Liver (tissue), 9 donors: ENCODE results near the gene SPCS3. TPM values are rescaled to one million over a fixed set of nuclear protein-coding genes. Genes with fewer than 3 reads are reported as not detected.

ENCODE experiments used
- DNase-seq: peaks from one replicate; pipeline ENCODE4 v3.0.0-alpha.2; 2017; ENCODE audit warnings: low spot score
- H3K27ac ChIP-seq, 2 donors: one replicate each; pipeline ENCODE4 v1.7.0; 2013; ENCODE audit warnings: inconsistent platforms in 2 of 2, low read length in 2 of 2, control low read depth in 1 of 2, low read depth in 1 of 2, mild to moderate bottlenecking in 1 of 2
- H3K27me3 ChIP-seq, 4 donors: one replicate each; pipeline versions ENCODE4 v1.6.1 to v1.7.0; 2013; ENCODE audit warnings: low read length in 3 of 4, inconsistent platforms in 1 of 4, mild to moderate bottlenecking in 1 of 4, moderate library complexity in 1 of 4; ENCODE audit not compliant: control insufficient read depth in 4 of 4, insufficient read depth in 4 of 4
- H3K36me3 ChIP-seq, 4 donors: one replicate each; pipeline versions ENCODE4 v1.6.1 to v1.7.0; 2013; ENCODE audit warnings: low read length in 3 of 4, mild to moderate bottlenecking in 3 of 4, low read depth in 1 of 4, moderate library complexity in 1 of 4; ENCODE audit not compliant: control insufficient read depth in 4 of 4, insufficient read depth in 3 of 4
- H3K4me1 ChIP-seq, 4 donors: one replicate each; pipeline versions ENCODE4 v1.6.1 to v1.7.0; 2013; ENCODE audit warnings: low read length in 3 of 4, mild to moderate bottlenecking in 3 of 4, moderate library complexity in 1 of 4; ENCODE audit not compliant: control insufficient read depth in 4 of 4, insufficient read depth in 4 of 4
- H3K4me3 ChIP-seq, 3 donors: one replicate each; pipeline versions ENCODE4 v1.6.1 to v1.7.0; 2013; ENCODE audit warnings: low read length in 3 of 3, control low read depth in 1 of 3, low read depth in 1 of 3, mild to moderate bottlenecking in 1 of 3
- H3K9ac ChIP-seq, 2 donors: one replicate each; pipeline ENCODE4 v1.7.0; 2013; ENCODE audit warnings: low read length in 2 of 2, mild to moderate bottlenecking in 2 of 2, moderate library complexity in 2 of 2, control low read depth in 1 of 2, low read depth in 1 of 2
- H3K9me3 ChIP-seq, 4 donors: one replicate each; pipeline versions ENCODE4 v1.6.1 to v1.7.0; 2013; ENCODE audit warnings: low read length in 3 of 4; ENCODE audit not compliant: control insufficient read depth in 4 of 4
- CTCF ChIP-seq: fragments of 150-350 bp; IDR thresholded peaks from 2 replicates; pipeline ENCODE4 v1.5.1; 2017; ENCODE audit warnings: improper control_type of control experiment, low read depth, low read length; ENCODE audit not compliant: missing input control
- EGR1 ChIP-seq, 2 donors: IDR thresholded peaks; 2 replicates each; pipeline ENCODE4 v1.6.1; 2016 to 2018; ENCODE audit warnings: antibody characterized with exemption in 2 of 2, low read depth in 2 of 2
- FOXA1 ChIP-seq: IDR thresholded peaks from 2 replicates; pipeline ENCODE4 v1.6.1; 2016; ENCODE audit warnings: antibody characterized with exemption
- FOXA2 ChIP-seq: IDR thresholded peaks from 2 replicates; pipeline ENCODE4 v1.6.1; 2016; ENCODE audit warnings: antibody characterized with exemption
- GABPA ChIP-seq, 2 donors: IDR thresholded peaks in 1 of 2; conservative IDR thresholded peaks in 1 of 2; 2 replicates each; pipeline ENCODE4 v1.6.1; 2016; ENCODE audit warnings: antibody characterized with exemption in 2 of 2, mild to moderate bottlenecking in 1 of 2, moderate library complexity in 1 of 2
- HNF4A ChIP-seq, 2 donors: conservative IDR thresholded peaks; 2 replicates each; pipeline ENCODE4 v1.6.1; 2016; ENCODE audit warnings: antibody characterized with exemption in 2 of 2, mild to moderate bottlenecking in 2 of 2
- HNF4G ChIP-seq: IDR thresholded peaks from 2 replicates; pipeline ENCODE4 v1.6.1; 2016; ENCODE audit warnings: antibody characterized with exemption
- JUND ChIP-seq, 2 donors: IDR thresholded peaks; 2 replicates each; pipeline ENCODE4 v1.6.1; 2016; ENCODE audit warnings: antibody characterized with exemption in 2 of 2
- MAX ChIP-seq: IDR thresholded peaks from 2 replicates; pipeline ENCODE4 v1.6.1; 2016; ENCODE audit warnings: antibody characterized with exemption
- NR2F2 ChIP-seq: IDR thresholded peaks from 2 replicates; pipeline ENCODE4 v1.6.1; 2016; ENCODE audit warnings: antibody characterized with exemption
- RAD21 ChIP-seq, 2 donors: IDR thresholded peaks; 2 replicates each; pipeline ENCODE4 v1.6.1; 2016; ENCODE audit warnings: antibody characterized with exemption in 2 of 2, mild to moderate bottlenecking in 2 of 2
- RXRA ChIP-seq, 2 donors: IDR thresholded peaks; 2 replicates each; pipeline ENCODE4 v1.6.1; 2017 to 2018; ENCODE audit warnings: antibody characterized with exemption in 2 of 2, mild to moderate bottlenecking in 1 of 2
- SP1 ChIP-seq: IDR thresholded peaks from 2 replicates; pipeline ENCODE4 v1.6.1; 2018; ENCODE audit warnings: antibody characterized with exemption, mild to moderate bottlenecking
- TAF1 ChIP-seq: conservative IDR thresholded peaks from 2 replicates; pipeline ENCODE4 v1.6.1; 2016; ENCODE audit warnings: antibody characterized with exemption, mild to moderate bottlenecking
- YY1 ChIP-seq: IDR thresholded peaks from 2 replicates; pipeline ENCODE4 v1.6.1; 2016; ENCODE audit warnings: antibody characterized with exemption, mild to moderate bottlenecking
- ZBTB33 ChIP-seq: IDR thresholded peaks from 2 replicates; pipeline ENCODE4 v1.6.1; 2016; ENCODE audit warnings: antibody characterized with exemption
- WGBS: extraction: QIAGEN DNeasy Blood & Tissue Kit; methylation state at CpG from one replicate; pipeline ENCODE4 v1.1.7; 2013; 5-methylcytosine and 5-hydroxymethylcytosine counted together
- polyA plus RNA-seq, 2 donors: library from polyadenylated mRNA; stranded (reverse) in 1 of 2; unstranded in 1 of 2; fragments of 200-250 nt in 1 of 2; fragments of >200 nt in 1 of 2; fragmentation: Nextera tagmentation in 1 of 2; extraction: Ambion mirVana in 1 of 2; gene quantifications; one replicate each; pipeline versions ENCODE4 v1.2.1 to v1.2.3, GENCODE V29; 2013 to 2015
- total RNA-seq, 2 donors: library from RNA; depleted of rRNA; stranded (reverse); fragments of >200 nt; gene quantifications; one replicate each; pipeline ENCODE4 v1.2.3, GENCODE V29; 2014
- TF ChIP-seq, protein P1 (sequence below): IDR thresholded peaks from 2 replicates; pipeline ENCODE4 v1.6.1; 2016; ENCODE audit warnings: antibody characterized with exemption
- TF ChIP-seq, protein P2 (sequence below): IDR thresholded peaks from 2 replicates; pipeline ENCODE4 v1.6.1; 2016; ENCODE audit warnings: antibody characterized with exemption, mild to moderate bottlenecking
- donor health status: healthy.
- donor health status: healthy.
- donor health status: healthy.
- donor health status: healthy.
- donor health status: healthy.

The SPCS3 gene
- total and polyA plus RNA-seq, 4 donors: 54.0 to 79.4 (median 63.0) TPM

GRCh38 chr4:176358083-176358469 lies 38.3 kb downstream of the SPCS3 start:
- WGBS: 95% methylated on average over 3 of the region's 3 CpGs
- Histone ChIP-seq H3K27me3 (no peaks in the 10 kb centered on the region), H3K9ac (no peak overlapping the region), H3K4me3 (no peak overlapping the region), H3K27ac (no peak overlapping the region), H3K36me3 (no peaks in the 10 kb centered on the region), H3K9me3 (no peaks in the 10 kb centered on the region), H3K4me1 (no peaks in the 10 kb centered on the region)
- no peak for TF ChIP-seq RXRA (IDR thresholded peaks at IDR 0.05)
- TF ChIP-seq GABPA (IDR thresholded peaks at IDR 0.05 in 1 of 2, conservative IDR thresholded peaks at IDR 0.05 in 1 of 2): no peak
- no peak for TF ChIP-seq CTCF
- TF ChIP-seq MAX: no peak
- TF ChIP-seq EGR1 (IDR thresholded peaks at IDR 0.05; ENCODE audit: low read depth in 2 of 2): no peak
- TF ChIP-seq ZBTB33: no peak
- TF ChIP-seq, protein P1, sequence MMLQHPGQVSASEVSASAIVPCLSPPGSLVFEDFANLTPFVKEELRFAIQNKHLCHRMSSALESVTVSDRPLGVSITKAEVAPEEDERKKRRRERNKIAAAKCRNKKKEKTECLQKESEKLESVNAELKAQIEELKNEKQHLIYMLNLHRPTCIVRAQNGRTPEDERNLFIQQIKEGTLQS: no peak
- TF ChIP-seq HNF4A (conservative IDR thresholded peaks at IDR 0.05): no peak
- no peak for DNase-seq

- TF ChIP-seq YY1: no peak
- no peak for TF ChIP-seq NR2F2
- no peak for TF ChIP-seq ZBTB33
- TF ChIP-seq, protein P2, sequence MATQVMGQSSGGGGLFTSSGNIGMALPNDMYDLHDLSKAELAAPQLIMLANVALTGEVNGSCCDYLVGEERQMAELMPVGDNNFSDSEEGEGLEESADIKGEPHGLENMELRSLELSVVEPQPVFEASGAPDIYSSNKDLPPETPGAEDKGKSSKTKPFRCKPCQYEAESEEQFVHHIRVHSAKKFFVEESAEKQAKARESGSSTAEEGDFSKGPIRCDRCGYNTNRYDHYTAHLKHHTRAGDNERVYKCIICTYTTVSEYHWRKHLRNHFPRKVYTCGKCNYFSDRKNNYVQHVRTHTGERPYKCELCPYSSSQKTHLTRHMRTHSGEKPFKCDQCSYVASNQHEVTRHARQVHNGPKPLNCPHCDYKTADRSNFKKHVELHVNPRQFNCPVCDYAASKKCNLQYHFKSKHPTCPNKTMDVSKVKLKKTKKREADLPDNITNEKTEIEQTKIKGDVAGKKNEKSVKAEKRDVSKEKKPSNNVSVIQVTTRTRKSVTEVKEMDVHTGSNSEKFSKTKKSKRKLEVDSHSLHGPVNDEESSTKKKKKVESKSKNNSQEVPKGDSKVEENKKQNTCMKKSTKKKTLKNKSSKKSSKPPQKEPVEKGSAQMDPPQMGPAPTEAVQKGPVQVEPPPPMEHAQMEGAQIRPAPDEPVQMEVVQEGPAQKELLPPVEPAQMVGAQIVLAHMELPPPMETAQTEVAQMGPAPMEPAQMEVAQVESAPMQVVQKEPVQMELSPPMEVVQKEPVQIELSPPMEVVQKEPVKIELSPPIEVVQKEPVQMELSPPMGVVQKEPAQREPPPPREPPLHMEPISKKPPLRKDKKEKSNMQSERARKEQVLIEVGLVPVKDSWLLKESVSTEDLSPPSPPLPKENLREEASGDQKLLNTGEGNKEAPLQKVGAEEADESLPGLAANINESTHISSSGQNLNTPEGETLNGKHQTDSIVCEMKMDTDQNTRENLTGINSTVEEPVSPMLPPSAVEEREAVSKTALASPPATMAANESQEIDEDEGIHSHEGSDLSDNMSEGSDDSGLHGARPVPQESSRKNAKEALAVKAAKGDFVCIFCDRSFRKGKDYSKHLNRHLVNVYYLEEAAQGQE: no peak
- no peak for TF ChIP-seq HNF4A (conservative IDR thresholded peaks at IDR 0.05)
- TF ChIP-seq TAF1: no peak
- TF ChIP-seq JUND (IDR thresholded peaks at IDR 0.05): no peak
- no peak for TF ChIP-seq SP1
- no peak for TF ChIP-seq FOXA2
- TF ChIP-seq HNF4G: no peak
- TF ChIP-seq, protein P1: no peak
- no peak for TF ChIP-seq CTCF
- TF ChIP-seq RAD21 (IDR thresholded peaks at IDR 0.05): no peak
- TF ChIP-seq FOXA1: no peak
- TF ChIP-seq GABPA (IDR thresholded peaks at IDR 0.05 in 1 of 2, conservative IDR thresholded peaks at IDR 0.05 in 1 of 2): no peak
- no peak for TF ChIP-seq RXRA (IDR thresholded peaks at IDR 0.05)
- Histone ChIP-seq H3K27me3 (no peaks in the 10 kb centered on the region), H3K4me1 (no peaks in the 10 kb centered on the region), H3K9ac (no peak overlapping the region), H3K4me3 (no peak overlapping the region), H3K36me3 (no peaks in the 10 kb centered on the region), H3K27ac (no peak overlapping the region), H3K9me3 (no peaks in the 10 kb centered on the region)
- no peak for DNase-seq
- whole genome bisulfite sequencing: 92% methylated on average over 2 of the region's 2 CpGs
These were observed 39.8 kb downstream of the SPCS3 start for GRCh38 chr4:176359590-176359989.
